AG09319 (cell line): ENCODE data around the gene PDE1A.

Source experiments
- DNase-seq: peaks from one replicate; pipeline ENCODE4 v3.0.0-alpha.2; 2010; ENCODE audit warnings: low read depth; ENCODE audit errors: extremely low read depth
- CTCF ChIP-seq: IDR thresholded peaks from 2 replicates; pipeline ENCODE4 v1.5.1; 2011; ENCODE audit warnings: low read depth, mild to moderate bottlenecking, inconsistent platforms, low read length, moderate library complexity

Gene PDE1A

GRCh38 chr2:182426918-182427240 is at the start of gene PDE1A:
Gene PDE1A, minus strand, starts transcription at chr2:182427036.
- TF ChIP-seq CTCF = no peak
- DNase-seq = no peak

- DNase-seq = no peak
Observed at GRCh38 chr2:182473635-182474034, 46.8 kb upstream of the PDE1A start.

GRCh38 chr2:182463760-182464159 is 36.9 kb upstream of the PDE1A start:
- TF ChIP-seq CTCF = no peak

More at GRCh38 chr2:182473635-182474034, 46.8 kb upstream of the PDE1A start:
- no peak for TF ChIP-seq CTCF

GRCh38 chr2:182456784-182457183 is 29.9 kb upstream of the PDE1A start:
- DNase-seq = peak; percentile 53
- no peak for TF ChIP-seq CTCF

More at GRCh38 chr2:182463760-182464159, 36.9 kb upstream of the PDE1A start:
- DNase-seq = no peak

- no peak for DNase-seq
- TF ChIP-seq CTCF = no peak
Observed at GRCh38 chr2:182452456-182452990, 25.7 kb upstream of the PDE1A start.

- no peak for TF ChIP-seq CTCF
- DNase-seq = no peak
Observed at GRCh38 chr2:182448371-182448770, 21.5 kb upstream of the PDE1A start.

GRCh38 chr2:182447863-182448262 is 21.0 kb upstream of the PDE1A start:
- TF ChIP-seq CTCF = no peak
- DNase-seq = no peak
